ENCODE data around the gene STMN3. TPM values are rescaled to one million over a fixed set of nuclear protein-coding genes. Genes with fewer than 3 reads are reported as not detected.
A peak's percentile ranks its signal among the peaks of the same experiment; 100 is the strongest.
"Not testable (repeated sequence)": the region's sequence is repeated elsewhere in the genome, so short reads cannot be mapped to it uniquely, and the experiment has no call there.

The STMN3 gene
- total RNA-seq, 1 donor from 2014 or later = 12.5 TPM

DNA sequence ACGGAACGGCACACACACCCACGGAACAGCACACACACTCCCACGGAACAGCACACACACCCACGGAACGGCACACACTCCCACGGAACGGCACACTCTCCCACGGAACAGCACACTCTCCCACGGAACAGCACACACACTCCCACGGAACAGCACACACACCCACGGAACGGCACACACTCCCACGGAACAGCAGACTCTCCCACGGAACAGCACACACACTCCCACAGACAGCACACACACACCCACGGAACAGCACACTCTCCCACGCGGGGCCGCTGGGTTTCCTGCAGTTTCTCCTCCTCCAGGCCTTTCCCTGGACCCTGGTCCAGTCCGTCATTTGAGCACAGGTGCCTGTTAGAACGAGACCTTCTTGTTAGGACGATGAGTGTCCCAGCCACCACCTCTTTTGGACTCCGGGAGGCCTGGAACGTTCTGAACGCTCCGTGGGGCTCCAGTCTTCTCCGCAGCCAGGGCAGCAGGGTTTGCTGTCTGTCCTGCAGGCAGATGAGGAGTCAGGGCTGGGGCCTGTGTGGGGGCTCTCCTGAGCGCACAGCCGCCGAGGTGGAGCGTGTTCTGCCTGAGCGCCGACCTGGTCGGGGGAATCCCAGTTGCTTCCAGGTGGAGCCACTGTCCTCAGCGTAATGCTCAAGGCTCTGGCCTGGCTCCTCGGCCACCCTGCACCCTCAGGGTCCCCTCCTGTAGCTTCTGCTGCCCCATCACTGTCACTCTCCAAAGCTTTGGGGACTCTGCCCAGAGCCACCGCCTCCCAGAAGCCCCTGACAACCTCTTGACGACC lies 25.6 kb upstream of the STMN3 start:
- DNase-seq (ENCODE audit: low spot score) = no peak

DNA sequence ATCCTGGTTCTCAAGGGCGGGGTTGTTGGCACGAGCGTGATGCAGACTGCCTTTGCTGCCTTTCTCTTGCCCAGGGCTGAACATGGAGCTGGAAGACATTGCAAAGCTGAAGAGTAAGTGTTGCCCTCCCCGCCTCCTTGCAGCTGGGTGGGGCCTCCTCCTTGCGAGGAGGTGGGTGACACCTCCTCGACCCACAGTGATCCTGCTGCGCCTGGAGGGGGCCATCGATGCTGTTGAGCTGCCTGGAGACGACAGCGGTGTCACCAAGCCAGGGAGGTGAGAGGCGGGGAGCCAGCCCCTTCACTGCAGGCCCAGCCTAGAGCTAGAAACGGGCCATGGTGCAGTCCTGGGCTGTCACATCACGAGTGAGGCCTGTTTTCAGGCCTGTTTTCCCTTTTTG lies 24.8 kb upstream of the STMN3 start:
- no peak for DNase-seq (ENCODE audit: low spot score)

DNA sequence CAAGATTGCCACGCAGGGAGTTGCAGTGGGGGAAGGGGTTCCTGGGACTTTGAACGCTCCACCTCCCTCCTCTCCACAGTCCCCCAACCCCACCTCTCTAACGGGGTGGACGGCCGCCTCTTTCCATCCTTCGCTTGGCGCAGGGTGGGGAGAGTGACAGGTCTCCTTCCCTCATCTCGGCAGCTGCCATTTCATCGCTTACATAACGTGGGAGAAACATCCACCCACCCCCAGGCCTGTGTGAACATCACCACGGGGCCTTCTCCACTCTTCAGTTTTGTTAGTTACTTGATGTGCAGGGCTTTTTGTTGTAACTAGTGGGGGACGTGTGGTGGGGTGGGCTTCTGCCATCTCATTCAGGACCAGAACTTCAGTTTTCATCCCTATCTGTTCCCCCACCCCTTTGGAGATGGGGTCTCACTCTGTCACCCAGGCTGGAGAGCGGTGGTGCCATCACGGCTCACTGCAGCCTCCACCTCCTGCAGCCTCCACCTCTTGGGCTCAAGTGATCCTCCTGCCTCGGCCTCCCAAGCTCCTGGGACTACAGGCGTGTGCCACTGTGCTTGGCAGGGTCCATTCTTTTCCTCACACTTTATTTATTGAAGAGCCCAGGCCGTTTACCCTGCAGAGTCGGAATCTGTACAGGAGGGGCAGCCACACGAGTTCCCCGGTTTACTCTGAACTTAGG lies 22.6 kb upstream of the STMN3 start:
- DNase-seq (ENCODE audit: low spot score) = no peak

DNA sequence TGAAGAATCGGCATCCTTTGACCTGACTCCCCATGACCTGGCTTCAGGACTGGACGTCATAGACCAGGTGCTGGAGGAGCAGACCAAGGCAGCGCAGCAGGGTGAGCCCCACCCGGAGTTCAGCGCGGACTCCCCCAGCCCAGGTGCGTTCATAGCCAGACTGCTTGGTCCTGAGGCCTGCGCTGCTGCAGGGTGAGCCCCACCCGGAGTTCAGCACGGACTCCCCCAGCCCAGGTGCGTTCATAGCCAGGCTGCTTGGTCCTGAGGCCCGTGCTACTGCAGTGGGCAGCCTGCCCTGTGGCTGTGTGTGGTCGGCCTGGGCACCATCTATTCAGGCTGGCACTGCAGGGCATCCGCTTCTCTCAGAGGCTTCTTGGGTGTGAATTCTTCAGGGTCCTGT lies 20.7 kb upstream of the STMN3 start:
- DNase-seq (ENCODE audit: low spot score) = no peak

DNA sequence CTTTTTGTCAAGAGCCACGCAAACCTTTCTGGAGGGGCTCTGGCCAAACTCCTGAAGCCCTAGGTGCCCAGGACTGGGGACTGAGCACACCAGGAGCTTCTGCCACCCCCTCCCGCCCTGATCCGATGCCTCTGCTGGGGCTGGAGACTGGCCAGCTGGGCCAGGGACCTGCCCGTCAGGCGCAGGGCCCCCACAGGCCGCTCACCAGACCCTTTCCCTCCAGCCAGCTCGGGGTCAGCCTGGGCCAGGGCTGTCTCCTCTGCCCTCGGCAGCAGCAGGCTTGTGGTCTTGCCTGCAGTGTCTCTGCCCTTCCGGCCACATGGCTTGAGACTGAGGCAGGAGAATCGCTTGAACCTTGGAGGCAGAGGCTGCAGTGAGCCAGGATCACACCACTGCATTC lies 19.4 kb upstream of the STMN3 start:
- no peak for DNase-seq (ENCODE audit: low spot score)

DNA sequence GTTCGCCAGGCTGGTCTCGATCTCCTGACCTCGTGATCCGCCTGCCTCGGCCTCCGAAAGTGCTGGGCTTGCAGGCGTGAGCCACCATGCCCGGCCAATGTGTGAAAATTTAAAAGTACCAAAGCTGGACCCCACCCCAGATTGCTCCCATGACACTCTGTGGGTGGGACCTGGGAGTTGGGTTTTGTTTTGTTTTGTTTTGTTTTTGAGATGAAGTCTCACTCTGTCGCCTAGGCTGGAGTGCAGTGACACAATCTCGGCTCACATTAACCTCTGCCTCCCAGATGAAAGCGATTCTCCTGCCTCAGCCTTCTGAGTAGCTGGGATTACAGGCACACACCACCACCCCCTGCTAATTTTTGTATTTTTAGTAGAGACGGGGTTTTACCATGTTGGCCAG lies 18.5 kb upstream of the STMN3 start:
- not testable (repeated sequence) for DNase-seq (ENCODE audit: low spot score)

DNA sequence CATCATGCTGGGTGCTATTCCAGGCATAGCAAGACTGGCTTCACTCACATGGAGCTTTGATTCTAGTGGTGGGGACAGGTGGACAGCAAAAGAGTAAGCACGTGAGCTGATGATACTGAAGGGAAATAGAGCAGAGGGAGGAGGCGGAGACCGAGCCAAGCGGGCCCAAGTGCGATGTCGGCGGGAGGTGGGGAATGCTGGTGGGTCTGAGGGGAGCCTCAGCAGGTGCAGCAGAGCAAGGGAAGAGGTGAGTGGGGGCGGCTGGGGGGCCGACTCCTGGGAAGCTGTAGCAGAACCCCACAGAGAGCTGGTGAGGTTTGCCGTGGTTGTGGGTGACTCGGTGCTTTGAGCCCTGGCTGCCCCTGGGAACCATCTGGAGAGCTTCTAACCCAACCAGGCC lies 15.1 kb upstream of the STMN3 start:
- no peak for DNase-seq (ENCODE audit: low spot score)

DNA sequence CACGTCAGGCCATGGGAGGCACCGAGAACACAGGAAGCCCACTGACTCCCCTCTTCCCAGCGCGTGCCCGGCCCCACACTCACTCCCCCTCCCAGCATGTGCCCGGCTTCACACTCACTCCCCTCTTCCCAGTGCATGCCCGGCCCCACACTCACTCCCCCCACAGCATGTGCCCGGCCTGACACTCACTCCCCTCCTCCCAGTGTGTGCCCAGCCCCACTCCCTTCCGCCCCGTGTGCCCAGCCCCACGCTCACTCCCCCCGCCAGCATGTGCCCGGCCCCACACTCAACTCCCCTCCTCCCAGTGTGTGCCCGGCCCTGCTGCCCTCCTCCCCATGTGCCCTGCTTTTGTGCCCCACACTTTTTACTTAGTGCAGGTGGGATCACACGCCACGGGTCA lies 14.6 kb upstream of the STMN3 start:
- no peak for DNase-seq (ENCODE audit: low spot score)

DNA sequence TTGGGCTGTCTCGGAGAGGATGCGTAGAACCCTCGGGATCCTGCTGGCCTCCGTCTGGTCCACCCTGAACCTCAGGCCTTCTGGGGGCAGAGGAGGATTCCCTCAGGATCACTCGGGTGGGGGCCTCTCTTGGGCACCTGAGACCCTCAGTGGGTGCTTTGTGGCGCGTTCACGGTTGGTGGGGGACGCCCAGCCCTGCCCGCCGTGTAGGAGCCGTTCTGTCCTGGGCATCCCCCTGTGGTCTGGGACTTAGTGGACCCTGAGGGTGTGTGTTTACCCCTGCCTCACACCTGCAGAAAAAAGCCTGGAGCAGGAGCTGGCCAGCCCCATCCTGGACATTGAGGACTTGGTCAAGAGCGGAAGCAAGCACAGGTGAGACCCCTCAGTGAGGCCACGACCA lies 12.5 kb upstream of the STMN3 start:
- DNase-seq (ENCODE audit: low spot score) = no peak

DNA sequence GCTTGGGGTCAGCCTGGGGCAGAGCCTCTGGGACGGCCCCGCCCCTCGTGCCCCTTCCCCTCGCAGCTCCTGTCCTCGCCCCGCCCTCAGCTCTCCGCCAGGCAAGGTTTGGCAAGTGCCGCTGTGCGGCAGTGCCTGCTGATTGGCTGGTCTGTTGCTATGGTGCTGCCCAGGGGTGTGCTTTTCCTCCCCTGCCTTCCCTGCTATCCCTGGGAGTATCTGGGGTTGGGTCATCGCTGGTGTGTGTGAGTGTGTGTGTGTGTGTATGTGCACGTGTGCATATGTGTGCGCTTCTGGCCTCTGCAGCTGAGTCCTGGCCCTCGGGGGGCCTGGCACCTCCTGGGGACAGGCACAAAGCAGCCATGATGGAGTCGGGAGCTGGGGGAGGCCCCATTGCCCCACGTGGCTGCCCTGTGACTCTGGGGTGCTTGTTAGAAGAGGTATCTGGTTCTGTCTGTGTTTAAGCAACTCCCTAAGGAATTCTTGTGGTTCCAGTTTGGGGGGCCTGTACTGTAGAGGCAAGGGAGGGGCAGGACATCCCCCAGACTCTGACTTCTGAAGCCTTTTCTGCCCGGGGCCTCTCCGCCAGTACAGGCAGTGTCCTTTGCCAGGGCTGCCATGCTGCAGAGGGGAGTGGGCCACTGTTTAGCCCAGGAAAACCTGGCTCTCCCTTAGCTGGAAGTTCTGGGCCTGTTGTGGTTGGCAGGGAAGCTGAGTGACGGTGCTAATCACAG lies 11.8 kb upstream of the STMN3 start:
- DNase-seq (ENCODE audit: low spot score) = peak; percentile 55

DNA sequence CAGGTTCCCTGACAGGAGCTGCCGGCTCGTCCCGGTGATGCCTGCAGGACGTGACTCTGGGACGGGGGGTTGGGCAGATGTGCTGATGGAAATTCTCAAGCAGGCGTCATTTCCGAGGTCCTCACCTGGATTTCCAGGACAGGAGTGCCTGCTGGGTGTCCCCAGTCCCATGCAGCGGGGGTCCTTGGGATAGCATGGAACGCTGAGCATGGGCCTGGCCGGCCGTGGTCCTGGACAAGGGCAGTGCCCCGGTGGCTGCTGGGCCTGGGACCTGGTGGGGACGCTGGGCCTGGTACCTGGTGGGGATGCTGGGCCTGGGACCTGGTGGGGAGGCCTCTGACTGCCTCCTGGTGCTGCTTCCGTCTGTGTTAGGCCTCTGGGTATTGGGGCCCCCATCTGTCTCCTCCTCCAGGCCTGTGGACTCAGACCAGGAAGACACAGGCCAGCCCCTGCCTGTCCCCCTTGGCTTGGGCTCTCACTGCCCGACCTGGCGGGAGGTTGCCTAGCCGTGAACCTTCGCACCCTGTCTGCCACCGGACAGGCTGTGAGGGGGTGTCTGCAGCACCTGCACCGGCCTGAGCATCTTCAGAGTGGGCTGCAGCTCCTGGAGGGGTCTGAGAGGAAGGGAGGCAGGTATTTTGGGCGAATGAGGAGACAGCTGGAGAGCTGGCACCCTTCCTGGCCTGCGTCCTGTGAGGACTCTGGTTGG lies 11.1 kb upstream of the STMN3 start:
- no peak for DNase-seq (ENCODE audit: low spot score)

DNA sequence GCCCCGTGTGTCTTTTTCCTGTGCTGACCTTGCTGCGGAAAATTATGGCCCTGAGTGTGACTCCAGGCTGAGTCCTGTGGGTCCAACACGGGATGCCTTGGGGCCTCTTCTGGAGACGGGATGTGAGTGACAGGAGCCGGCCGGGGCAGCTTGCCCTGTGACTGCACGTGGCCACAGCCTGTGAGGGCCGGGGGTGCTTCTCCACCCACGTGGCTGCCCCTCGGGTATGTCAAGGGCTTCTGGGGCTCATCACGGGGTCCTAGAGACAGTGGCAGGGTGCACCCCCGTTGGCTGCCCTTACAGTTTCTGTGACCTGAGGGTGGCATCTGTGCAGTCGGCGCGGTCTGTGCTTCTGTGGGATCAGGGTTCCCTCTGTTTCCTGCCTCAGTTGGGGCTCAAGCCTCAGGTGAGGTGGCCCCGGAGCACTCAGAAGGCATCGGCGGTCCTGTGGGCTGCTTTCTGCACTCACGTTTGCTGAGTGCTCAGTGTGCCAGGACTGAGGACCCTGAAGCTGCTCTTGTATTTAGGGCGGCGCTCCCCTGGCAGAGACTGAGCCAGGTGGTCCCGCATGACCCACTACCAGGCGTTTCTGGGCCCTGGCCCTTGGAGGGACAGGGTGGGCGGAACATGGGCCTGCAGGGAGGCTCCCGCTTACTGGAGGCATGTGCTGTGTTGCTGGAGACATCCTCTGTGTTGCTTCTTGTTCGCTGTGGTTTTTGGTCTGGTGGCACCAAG lies 10.3 kb upstream of the STMN3 start:
- no peak for DNase-seq (ENCODE audit: low spot score)

DNA sequence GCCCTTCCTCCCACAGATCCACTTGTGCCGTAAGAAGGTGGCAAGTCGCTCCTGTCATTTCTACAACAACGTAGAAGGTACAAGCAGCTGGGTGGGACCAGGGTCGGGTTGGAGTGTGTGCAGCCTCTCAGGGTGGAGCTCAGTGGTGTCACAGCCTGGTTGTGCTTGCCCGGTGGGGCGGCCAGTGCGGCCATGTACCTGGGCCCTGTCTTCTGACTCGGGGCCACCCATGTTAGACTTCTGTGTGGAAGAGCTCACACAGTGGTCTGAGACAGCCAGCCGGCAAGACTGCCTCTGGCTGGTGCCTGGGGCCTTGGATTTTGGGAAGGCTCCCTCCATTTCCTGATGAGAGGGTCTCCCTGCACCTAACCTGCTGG lies 9.6 kb upstream of the STMN3 start:
- DNase-seq (ENCODE audit: low spot score) = no peak

DNA sequence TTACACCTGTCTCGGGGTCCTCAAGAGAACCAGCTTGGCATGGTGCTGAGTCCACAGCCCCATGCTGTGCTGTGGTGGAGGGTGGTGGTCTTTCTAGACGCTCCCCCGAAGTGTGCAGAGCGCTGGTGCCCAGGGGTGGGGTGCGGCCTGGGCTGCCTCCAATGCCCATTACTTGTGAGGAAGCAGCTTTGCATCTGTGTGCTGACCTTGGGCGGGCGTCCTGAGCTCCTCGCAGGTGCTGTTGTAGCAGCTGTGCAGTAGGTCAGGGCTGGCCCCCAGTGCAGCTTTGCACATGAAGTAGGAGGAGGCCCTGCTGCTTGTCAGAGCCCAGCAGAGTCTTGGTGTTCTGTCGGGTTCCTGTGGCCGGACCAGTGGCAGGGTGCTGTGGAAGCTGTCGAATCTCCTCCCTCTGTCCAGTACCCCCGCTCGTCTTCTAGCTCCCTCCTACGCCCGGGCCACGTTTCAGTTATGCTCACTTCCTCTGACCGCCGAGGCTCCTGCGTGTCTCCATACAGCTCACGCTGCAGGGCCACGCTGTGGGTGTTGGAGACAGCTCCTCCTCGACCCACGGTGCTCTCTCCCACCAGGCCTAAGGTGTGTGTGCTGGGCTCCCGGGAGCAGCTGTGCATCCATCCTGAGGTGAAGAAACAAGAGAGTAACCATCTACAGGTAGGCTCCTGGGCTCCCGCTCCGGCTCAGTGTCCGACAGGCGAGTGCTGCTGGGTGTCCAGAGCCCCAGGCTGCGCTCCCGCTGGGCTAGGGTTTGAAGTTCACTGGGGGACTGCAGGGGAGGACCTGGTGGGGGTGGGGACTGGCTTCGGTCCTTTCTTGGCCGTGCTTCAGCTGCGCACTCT lies 9.0 kb upstream of the STMN3 start:
- DNase-seq (ENCODE audit: low spot score) = no peak

DNA sequence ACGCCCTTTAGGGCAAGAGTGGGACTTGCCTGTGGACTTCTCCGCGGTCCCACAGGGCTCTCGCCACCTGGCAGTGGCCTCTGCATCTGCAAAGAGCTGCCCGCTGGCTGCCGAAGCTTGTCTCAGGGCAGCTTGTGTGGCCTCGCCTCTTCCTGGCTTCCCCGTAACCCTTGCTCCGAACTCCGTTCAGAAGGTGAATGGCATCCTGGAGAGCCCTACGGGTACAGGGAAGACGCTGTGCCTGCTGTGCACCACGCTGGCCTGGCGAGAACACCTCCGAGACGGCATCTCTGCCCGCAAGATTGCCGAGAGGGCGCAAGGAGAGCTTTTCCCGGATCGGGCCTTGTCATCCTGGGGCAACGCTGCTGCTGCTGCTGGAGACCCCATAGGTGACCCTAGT lies 7.9 kb upstream of the STMN3 start:
- no peak for DNase-seq (ENCODE audit: low spot score)

DNA sequence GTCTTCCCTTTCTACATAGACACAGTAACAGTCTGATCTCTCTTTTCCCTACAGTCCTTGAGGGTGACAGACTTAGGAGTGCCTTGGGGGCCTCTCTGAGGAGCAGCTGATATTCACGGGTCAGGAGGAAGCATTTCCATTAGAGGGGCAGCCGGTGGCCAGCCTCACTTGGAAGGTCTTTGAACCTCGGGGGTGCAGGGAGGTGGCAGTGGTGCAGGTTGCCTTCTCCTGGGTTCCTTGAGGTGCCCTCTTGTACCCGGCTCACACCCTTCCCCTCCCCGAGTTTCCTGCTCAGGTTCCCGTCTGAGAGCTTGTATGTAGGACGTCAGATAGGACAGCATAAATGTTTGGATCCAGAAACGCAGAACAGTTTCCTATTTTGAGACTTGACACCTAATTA lies 7.4 kb upstream of the STMN3 start:
- no peak for DNase-seq (ENCODE audit: low spot score)

DNA sequence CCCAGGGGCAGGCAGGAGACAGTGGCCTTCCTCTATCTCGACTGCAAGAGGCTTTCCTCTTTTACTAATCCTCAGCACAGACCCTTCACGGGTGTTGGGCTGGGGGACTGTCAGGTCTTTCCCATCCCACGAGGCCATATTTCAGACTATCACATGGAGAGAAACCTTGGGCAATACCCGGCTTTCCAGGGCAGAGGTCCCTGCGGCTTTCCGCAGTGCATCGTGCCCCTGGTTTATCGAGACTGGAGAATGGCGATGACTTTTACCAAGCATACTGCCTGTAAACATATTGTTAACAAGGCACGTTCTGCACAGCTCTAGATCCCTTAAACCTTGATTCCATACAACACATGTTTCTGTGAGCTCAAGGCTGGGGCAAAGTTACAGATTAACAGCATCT lies 7.0 kb upstream of the STMN3 start:
- DNase-seq (ENCODE audit: low spot score) = not testable (repeated sequence)

DNA sequence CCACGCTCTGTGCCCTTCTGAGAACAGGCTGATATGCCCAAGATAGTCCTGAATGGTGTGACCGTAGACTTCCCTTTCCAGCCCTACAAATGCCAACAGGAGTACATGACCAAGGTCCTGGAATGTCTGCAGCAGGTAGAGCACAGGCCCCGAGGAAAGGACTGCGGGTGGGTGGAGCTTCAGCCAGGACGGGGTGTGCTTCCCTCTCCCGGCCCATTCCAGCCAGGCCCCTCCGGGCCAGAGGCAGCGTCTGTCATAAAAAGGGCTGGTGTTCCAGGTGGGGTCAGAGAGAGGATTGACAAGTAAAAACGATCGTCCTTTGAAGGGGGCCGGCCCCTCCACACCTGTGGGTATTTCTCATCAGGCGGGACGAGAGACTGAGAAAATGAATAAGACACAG lies 6.1 kb upstream of the STMN3 start:
- DNase-seq (ENCODE audit: low spot score) = no peak

DNA sequence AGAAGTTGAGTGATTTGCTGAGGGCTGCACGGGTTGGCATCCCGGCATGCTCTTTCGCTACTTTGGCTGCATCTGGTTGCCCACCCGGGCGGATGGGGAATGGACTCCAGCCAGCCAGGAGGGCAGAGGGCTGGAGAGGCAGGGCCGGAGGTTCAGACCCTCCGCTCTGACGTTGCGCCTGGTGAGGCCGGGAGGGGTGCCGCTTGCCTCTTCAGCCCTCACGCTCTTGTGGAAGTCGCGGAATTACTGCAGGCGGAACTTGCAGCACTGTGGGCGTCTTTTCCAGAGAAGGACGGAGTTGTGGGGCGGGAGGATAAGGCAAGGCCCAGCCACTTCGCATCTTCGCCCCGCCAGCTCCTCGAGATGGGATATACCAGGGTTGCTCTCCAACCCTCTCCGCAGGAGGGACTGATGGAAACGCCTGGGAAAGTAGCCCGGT lies 5.5 kb upstream of the STMN3 start:
- DNase-seq (ENCODE audit: low spot score) = no peak
